Stimulated activated effector memory CD8-positive, alpha-beta T cell treated with anti-CD3 and anti-CD28 coated beads, Interleukin-12 subunit alpha, Interleukin-12 subunit beta, amount 100 ng/mL, for 72 hours (primary cell): ENCODE data around the gene GTPBP3.

Source experiments
- ATAC-seq: fragments of 150-1000 bp; cut with Tn5 transposase; 2 replicates; pipeline ENCODE4 v1.10.0; 2021
- DNase-seq, 2 donors: peaks; one replicate each; pipeline ENCODE4 v3.0.0; 2021 to 2022; ENCODE audit warnings: low spot score in 2 of 2
- H3K27ac Mint-ChIP-seq: one replicate; pipeline ENCODE4 v1.8.0; 2022; ENCODE audit warnings: mild to moderate bottlenecking, mixed read lengths
- H3K36me3 Mint-ChIP-seq: one replicate; pipeline ENCODE4 v1.8.0; 2022; ENCODE audit warnings: mild to moderate bottlenecking, mixed read lengths
- H3K4me1 Mint-ChIP-seq: one replicate; pipeline ENCODE4 v1.8.0; 2022; ENCODE audit warnings: mixed read lengths
- H3K4me3 Mint-ChIP-seq: one replicate; pipeline ENCODE4 v1.8.0; 2022; ENCODE audit warnings: mild to moderate bottlenecking, mixed read lengths
- H3K9me3 Mint-ChIP-seq: one replicate; pipeline ENCODE4 v1.8.0; 2022; ENCODE audit warnings: mixed read lengths

The GTPBP3 gene

DNA sequence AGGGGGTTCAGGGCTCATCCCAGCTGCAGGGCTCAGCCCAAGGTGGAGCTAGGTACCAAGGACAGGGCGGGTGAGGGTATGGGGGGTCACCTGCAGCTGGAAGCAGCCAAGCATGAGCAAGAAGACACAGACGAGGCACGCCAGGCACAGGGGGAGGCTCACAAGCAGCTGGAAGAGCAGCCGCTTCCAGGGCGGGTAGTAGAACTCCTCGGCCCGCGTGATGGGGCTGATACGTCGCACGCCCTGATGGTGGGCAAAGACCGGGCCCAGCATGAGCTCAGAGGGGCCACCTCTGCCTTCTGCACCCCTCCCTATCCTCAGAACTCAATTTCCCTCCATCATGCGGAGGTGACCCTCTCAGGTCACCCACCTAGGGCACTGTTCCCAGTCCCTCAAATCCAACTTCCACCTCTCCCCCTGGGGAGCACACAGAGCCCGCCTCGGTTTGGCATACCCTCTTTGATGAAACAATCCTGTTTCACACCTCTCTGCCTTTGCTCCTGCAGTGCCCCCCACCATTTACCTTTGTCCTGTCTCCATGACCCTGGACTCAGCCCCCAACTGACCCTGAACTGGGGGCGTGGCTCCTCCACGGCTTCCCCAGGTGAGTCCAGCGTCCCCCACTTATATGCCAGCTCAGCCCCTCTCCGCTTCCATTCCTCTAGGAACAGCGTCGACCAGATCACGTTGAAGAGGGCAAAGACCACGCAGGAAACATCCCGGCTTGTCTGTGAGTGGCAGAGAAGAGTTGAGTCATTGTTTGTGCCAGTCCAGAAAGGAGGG lies 6.9 kb upstream of the GTPBP3 start:
- peak overlapping the region; percentile 20 for H3K27ac Mint-ChIP-seq
- no peaks in the 10 kb centered on the region for H3K36me3 Mint-ChIP-seq
- ATAC-seq: no peak
- no peaks in the 10 kb centered on the region for H3K9me3 Mint-ChIP-seq
- H3K4me1 Mint-ChIP-seq: peaks cover 29% of the 10 kb centered on the region
- no peak for DNase-seq
- peak overlapping the region; percentile 62 for H3K4me3 Mint-ChIP-seq

DNA sequence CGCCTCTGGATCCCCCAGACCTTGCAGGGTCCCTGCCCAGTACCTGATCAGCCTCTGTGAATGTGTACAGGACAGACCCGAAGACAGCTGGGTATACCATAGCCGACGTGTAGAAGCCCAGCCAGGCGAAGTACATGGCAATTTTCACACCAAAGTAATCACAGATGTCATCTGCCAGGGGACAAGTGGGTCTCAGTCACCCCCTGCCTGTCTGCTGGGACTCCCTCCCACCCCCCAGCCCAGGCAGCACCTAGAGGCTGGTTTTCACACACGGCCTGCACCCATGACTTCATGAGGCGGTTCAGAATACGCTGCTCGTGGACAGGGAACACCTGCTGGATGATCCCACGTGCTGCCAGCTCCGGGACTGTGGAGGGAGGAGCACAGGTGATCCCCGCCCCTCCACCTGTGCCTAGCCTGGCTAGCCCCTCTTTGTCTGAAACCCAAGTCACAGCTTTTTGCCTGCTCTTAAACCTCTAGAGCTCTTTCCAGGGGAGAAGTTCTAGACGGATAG lies 6.3 kb upstream of the GTPBP3 start:
- no peaks in the 10 kb centered on the region for H3K36me3 Mint-ChIP-seq
- no peak for ATAC-seq
- H3K4me1 Mint-ChIP-seq: peaks cover 29% of the 10 kb centered on the region
- no peak overlapping the region for H3K4me3 Mint-ChIP-seq
- peak overlapping the region; percentile 20 for H3K27ac Mint-ChIP-seq
- no peak for DNase-seq
- H3K9me3 Mint-ChIP-seq: no peaks in the 10 kb centered on the region

DNA sequence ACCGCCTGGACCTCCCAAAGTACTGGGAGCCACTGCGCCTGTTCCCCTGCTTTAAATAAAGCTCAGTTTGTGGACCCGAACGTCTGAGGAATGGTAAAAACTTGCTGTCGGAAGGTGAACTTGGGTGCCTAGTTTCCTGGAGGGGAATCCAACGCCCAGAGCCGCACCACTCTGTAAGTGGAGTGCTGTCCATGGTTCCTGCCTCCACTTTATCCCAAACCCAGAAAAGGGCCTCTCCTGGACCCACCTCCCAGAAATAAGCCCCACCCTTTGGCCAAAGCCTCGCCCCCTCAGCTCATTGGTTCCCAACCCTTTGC lies 5.0 kb upstream of the GTPBP3 start:
- Mint-ChIP-seq H3K36me3 (peaks cover 5% of the 10 kb centered on the region), H3K9me3 (no peaks in the 10 kb centered on the region), H3K4me3 (no peak overlapping the region), H3K27ac (no peak overlapping the region), H3K4me1 (peaks cover 42% of the 10 kb centered on the region)
- no peak for ATAC-seq
- DNase-seq: no peak

DNA sequence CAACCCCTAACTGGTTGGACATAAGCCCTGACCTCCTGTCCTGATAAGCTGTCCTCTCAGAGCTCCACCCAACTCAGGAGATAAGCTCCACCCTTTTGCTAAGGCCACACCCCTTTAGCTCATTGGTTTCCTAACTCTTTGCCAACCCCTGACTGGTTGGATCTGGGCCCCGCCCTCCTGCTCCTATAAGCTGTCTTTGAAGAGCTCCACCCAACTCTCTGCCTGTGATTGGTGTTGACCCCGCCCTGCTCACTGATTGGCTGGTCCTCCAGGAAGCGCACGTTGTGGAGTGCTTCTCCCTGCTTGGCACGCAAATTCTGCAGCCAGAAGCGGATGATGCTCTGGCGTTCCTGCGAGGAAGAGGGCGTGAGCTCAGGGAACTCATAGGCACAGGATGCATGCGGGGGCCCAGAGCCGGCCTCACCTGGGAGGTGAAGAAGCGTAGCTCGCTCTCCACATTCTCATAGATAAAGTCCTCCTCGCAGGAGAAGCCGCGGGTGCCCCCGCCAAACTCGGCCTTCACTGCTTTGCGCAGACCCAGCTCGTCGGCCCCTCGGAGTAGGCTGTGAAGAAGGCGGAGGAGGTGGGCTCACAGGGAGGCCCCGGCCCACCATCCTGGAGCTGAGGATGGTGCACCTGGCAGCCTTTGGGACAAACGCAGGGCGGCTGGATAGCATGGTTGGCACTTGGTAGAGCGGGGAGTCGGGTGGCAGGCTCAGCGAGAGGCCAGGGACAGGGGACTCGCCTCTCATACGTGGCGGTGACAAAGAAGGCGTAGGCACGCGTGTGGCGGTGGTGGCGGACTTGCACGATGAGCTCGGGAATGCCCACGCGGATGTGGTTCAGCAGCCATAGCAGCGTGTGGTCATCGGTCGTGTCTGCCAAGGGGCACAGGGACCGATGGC lies 4.4 kb upstream of the GTPBP3 start:
- H3K4me1 Mint-ChIP-seq: peaks cover 43% of the 10 kb centered on the region
- H3K36me3 Mint-ChIP-seq: peaks cover 7% of the 10 kb centered on the region
- DNase-seq: no peak
- H3K9me3 Mint-ChIP-seq: no peaks in the 10 kb centered on the region
- H3K27ac Mint-ChIP-seq: no peak overlapping the region
- ATAC-seq: no peak
- H3K4me3 Mint-ChIP-seq: peak overlapping the region; percentile 98

DNA sequence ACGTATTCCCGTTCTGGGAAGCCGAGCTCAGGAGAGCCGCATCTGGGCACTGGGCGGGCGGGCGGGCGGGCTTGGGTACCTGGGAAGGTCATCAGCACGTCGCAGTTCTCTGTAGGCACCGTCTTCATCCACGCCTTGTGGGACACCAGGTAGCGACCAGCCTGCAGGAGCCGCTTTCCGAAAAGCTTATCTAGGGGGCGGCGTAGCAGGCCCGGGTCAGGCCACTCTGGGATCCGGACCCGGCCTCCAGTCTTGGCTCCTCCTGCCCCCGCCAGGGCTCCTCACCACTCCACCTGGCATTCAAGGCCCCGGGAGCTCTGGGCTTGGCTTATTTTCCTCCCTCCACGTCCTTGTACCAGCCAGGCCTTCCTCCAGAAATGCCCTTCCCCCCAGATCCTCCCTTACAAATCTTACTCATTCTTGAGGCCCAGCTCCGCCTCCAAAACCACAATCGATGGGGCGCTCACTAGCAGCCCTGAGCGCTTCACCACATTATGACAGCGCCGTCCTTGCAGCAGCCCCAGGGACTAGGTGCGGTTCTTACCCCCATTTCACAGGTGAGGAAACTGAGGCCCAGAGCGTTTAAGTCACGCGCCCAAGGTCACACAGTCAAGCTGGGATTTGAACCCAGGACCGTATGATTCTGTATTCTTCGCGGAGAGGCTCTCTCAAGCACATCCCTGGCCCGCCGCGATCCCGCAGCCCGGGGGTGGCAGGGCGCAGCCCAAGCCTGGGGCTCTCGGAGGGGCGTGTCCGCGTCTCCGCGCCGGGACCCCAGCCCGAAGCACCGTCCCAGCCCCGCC lies 3.5 kb upstream of the GTPBP3 start:
- H3K27ac Mint-ChIP-seq: no peak overlapping the region
- H3K36me3 Mint-ChIP-seq: peaks cover 11% of the 10 kb centered on the region
- H3K4me3 Mint-ChIP-seq: peak overlapping the region; percentile 98
- ATAC-seq (peak; percentile 64), DNase-seq (peak in 1 of 2 donors; percentile 81)
- no peaks in the 10 kb centered on the region for H3K9me3 Mint-ChIP-seq
- H3K4me1 Mint-ChIP-seq: peaks cover 50% of the 10 kb centered on the region

DNA sequence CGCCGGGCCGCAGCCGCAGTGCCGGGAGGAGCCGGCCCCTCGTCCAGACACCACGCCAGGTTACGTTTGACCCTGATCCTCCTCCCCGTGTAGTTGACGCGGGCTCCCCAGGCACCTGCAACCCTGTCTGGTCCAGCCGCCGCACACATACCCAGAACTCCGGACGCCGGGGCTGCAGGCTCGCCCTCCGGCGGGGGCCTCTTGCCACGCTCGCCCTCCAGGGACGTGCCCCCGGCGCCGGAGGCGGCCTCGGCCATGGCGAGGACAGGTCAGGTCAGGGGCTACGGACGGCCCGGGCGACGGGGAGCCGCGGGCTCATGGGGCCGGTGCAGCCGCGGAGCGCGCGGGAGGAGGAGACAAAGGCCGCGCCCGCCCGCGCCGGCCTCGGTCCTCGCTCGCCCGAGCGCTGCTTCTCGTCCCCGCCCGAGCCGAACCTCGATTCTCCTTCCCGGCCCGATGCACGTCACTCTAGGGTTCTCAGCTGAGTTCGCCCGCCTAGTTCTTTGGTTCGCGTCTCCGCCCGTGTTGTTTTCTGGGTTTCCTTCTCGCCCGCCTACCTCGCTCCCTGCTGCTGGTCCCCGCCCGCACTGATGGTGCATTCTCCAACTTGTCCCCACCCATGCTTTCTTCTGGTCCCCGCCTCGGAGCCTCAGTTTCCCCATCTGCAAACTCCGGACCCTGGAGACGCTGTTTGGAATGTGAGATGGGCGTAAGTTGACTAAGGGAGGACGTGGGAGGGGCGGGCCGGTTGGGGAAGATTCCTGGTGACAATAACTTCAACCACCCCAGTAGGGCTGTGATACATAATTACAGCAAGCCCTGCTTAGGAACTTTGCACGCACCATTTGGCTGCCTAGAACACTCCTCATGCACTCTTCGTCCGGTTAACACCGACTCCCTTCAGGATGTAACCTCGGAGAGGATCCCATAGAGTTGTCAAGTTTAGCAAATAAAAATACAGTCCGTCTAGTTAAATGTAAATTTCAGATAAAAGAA lies 2.6 kb upstream of the GTPBP3 start, which contains the start of gene ANO8:
Gene ANO8 (minus strand): TSS at position 442 of the 996 bp plus-strand sequence. CDS start 185 bp downstream, at position 257.
- DNase-seq (peak; percentile 82 to 98), ATAC-seq (peak; percentile 66)
- H3K9me3 Mint-ChIP-seq: no peaks in the 10 kb centered on the region
- H3K4me3 Mint-ChIP-seq: peak within 1 kb of the TSS; percentile 98
- H3K36me3 Mint-ChIP-seq: peaks cover 18% of the 10 kb centered on the region
- peaks cover 52% of the 10 kb centered on the region for H3K4me1 Mint-ChIP-seq
- no peak within 1 kb of the TSS for H3K27ac Mint-ChIP-seq

DNA sequence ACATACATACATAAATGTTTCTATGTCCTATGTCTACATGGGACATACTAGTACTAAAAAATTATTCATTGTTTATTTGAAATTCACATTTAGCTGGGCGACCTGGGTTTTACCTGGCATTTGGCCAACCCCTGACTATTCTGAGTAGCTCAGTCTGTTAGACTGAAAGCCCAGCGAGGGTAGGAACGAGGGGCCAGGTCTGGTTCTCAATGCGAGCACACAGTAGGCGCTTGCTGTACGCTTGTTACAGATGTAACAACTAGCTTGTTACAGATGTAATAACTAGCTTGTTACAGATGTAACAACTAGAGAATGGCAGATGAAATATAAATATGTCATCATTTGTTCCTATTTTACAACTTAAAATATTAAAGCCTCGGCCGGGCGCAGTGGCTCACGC lies 1.8 kb upstream of the GTPBP3 start:
- DNase-seq: no peak
- peaks cover 25% of the 10 kb centered on the region for H3K36me3 Mint-ChIP-seq
- peaks cover 48% of the 10 kb centered on the region for H3K4me1 Mint-ChIP-seq
- peak overlapping the region; percentile 98 for H3K4me3 Mint-ChIP-seq
- no peak overlapping the region for H3K27ac Mint-ChIP-seq
- no peak for ATAC-seq
- H3K9me3 Mint-ChIP-seq: no peaks in the 10 kb centered on the region

DNA sequence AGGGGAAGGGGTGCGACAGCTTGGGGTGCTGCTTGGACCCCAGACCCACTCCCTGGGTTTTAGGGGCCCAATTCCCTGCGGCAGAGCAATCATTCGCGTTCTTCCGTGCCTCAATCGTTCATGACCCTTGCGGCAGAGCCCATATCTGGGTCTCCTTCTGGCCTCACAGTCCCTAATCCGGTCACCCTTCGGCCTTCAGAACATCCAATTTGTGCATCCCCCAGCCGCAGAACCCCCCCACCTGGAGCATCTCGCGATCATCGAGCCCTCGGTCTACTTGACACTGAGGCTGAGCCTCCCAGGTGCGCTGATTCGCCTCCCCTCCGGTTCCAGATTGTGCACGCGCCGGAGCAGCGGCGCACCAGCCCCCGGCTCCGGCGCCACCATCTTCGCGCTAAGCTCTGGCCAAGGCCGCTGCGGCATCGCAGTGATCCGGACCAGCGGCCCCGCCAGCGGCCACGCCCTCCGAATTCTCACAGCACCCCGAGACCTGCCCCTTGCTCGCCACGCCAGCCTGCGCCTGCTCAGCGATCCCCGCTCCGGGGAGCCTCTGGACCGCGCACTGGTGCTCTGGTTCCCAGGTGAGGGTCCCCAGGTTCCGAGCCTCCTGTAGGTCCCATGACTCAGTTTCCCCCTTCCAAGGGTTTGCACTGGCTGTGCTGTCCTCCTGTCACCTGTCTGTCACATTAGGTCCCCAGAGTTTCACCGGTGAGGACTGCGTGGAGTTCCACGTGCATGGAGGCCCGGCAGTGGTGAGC lies 501 bp downstream of the GTPBP3 start:
- peak; percentile 2 for ATAC-seq
- Mint-ChIP-seq H3K36me3 (peaks cover 45% of the 10 kb centered on the region), H3K4me1 (peaks cover 44% of the 10 kb centered on the region), H3K4me3 (peak overlapping the region; percentile 98), H3K9me3 (no peaks in the 10 kb centered on the region), H3K27ac (peak overlapping the region; percentile 98)
- DNase-seq: peak in 1 of 2 donors; percentile 68

DNA sequence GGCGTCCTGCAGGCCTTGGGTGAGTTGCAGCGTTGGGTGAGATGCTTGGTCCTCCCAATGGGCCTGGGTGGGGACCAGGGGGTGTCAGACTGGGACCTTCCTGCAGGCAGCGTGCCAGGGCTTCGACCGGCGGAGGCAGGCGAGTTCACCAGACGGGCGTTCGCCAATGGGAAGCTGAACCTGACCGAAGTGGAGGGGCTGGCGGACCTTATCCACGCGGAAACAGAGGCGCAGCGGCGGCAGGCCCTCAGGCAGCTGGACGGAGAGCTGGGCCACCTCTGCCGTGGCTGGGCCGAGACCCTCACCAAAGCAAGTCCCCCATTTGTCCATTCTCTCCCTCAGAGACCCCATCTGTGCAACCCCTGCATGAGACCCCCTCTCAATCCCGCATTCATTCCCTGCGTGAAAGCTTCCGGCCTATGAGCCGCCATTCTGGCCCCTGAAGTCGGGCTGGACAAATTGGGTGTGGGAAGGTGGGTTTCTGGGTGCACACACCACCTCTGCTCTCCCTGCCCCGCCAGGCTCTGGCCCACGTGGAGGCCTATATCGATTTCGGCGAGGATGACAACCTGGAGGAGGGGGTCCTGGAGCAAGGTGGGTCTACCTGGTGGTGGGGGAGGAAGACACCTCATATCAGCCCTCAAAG lies 1.2 kb downstream of the GTPBP3 start:
- peaks cover 47% of the 10 kb centered on the region for H3K36me3 Mint-ChIP-seq
- no peak overlapping the region for H3K27ac Mint-ChIP-seq
- peaks cover 38% of the 10 kb centered on the region for H3K4me1 Mint-ChIP-seq
- ATAC-seq: no peak
- H3K4me3 Mint-ChIP-seq: peak overlapping the region; percentile 98
- no peak for DNase-seq
- H3K9me3 Mint-ChIP-seq: no peaks in the 10 kb centered on the region

DNA sequence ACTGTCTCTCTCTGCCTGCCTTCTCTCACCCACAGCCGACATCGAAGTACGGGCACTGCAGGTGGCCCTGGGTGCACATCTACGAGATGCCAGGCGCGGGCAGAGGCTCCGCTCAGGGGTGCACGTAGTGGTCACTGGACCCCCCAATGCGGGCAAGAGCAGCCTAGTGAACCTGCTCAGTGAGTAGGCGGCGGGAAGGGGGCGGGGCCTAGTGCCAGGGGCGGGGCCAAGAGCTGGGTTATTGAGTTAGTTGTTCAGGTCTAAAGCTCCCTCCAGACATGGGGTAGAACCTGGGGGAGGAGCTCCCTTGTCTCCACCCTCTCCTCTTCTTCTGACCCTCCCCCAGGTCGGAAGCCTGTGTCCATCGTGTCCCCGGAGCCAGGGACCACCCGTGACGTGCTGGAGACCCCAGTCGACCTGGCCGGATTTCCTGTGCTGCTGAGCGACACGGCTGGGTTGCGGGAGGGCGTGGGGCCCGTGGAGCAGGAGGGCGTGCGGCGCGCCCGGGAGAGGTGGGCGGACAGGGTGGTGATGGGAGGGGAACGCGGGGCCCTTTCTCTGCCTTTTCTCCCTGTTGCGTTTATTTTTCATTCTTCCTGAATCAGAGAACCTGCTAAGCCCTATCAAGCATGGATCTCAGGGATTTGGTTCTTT lies 1.9 kb downstream of the GTPBP3 start:
- Mint-ChIP-seq H3K9me3 (no peaks in the 10 kb centered on the region), H3K4me1 (peaks cover 32% of the 10 kb centered on the region), H3K4me3 (peak overlapping the region; percentile 98), H3K27ac (no peak overlapping the region), H3K36me3 (peaks cover 47% of the 10 kb centered on the region)
- ATAC-seq: no peak
- DNase-seq: no peak

DNA sequence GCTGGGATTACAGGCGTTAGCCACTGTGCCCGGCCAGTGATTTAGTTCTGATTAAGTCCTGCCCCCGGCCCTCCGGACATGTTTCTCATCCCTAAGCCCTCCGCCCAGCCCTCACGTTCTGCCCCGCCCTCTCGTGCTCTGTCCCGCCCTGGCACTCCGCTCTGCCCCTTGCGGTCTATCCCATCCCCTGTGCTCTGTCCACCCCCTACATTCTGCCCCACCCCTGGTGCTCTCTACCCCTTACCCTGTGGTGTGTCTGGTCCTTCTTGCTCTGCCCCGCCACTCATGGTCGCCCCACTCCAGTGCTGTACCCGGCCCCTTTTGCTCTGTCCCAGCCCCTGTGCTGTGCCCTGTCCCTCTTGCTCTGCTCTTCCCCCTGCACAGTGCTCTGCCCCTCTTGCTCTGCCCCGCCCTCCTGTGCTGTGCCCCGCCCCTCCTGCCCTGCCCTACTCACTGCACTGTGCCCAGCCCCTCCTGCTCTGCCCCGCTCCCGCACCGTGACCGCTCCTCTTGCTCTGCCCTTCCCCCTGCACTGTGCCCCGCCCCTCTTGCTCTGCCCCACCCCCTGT lies 3.0 kb downstream of the GTPBP3 start:
- Mint-ChIP-seq H3K27ac (no peak overlapping the region), H3K4me1 (peaks cover 24% of the 10 kb centered on the region), H3K36me3 (peaks cover 47% of the 10 kb centered on the region), H3K9me3 (no peaks in the 10 kb centered on the region), H3K4me3 (no peak overlapping the region)
- DNase-seq (no peak), ATAC-seq (no peak)

DNA sequence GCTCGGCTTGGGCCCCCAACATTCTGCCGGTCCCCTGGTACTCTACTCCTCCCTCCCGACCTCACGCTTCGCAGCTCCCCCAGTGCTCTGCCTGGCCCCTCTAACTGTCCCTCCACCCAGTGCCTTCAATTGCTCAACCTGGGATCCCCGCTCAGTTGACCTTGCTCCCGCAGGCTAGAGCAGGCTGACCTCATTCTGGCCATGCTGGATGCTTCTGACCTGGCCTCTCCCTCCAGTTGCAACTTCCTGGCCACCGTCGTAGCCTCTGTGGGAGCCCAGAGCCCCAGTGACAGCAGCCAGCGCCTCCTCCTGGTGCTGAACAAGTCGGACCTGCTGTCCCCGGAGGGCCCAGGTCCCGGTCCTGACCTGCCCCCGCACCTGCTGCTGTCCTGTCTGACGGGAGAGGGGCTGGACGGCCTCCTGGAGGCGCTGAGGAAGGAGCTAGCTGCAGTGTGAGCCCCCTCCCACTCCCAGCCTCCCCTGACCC lies 3.6 kb downstream of the GTPBP3 start:
- peaks cover 47% of the 10 kb centered on the region for H3K36me3 Mint-ChIP-seq
- DNase-seq: no peak
- ATAC-seq: no peak
- no peak overlapping the region for H3K4me3 Mint-ChIP-seq
- H3K4me1 Mint-ChIP-seq: peaks cover 25% of the 10 kb centered on the region
- no peaks in the 10 kb centered on the region for H3K9me3 Mint-ChIP-seq
- peak overlapping the region; percentile 61 for H3K27ac Mint-ChIP-seq
